ENCODE results near the gene ATAD2B. TPM values are rescaled to one million over a fixed set of nuclear protein-coding genes. Genes with fewer than 3 reads are reported as not detected.

ATAD2B gene
- total and polyA plus RNA-seq, 12 donors, result 3.4 to 26.7 (median 13.8) TPM

GRCh38 chr2:23803965-23804542 is 122.9 kb downstream of the ATAD2B start:
- no peaks in the 10 kb centered on the region for H3K9me3 ChIP-seq (replicated peaks in 1 of 3)
- DNase-seq, result peak in 6 of 7 donors; percentile 24 to 65 (median 32)
- WGBS, 4 donors, result 51 to 58% (median 55%) methylated on average over 5 of the region's 5 CpGs
- peaks cover 0 to 6% of the 10 kb centered on the region in 2 donors for H3K36me3 ChIP-seq (replicated peaks in 1 of 2)
- intact Hi-C loops (cut with DNase I), result no loop called here
- H3K27me3 ChIP-seq, result no peaks in the 10 kb centered on the region
- no peak overlapping the region for H3K4me3 ChIP-seq
- TF ChIP-seq POLR2A (IDR thresholded peaks at IDR 0.05) (no peak), CTCF (IDR thresholded peaks at IDR 0.05) (no peak)
- H3K27ac ChIP-seq, result no peak overlapping the region
- peaks cover 0 to 22% of the 10 kb centered on the region in 2 donors for H3K4me1 ChIP-seq (replicated peaks in 1 of 2)

- no peak for DNase-seq
- no peaks in the 10 kb centered on the region for H3K27me3 ChIP-seq
- H3K4me1 ChIP-seq (replicated peaks in 1 of 2), result peaks cover 0 to 22% of the 10 kb centered on the region in 2 donors
- TF ChIP-seq CTCF (IDR thresholded peaks at IDR 0.05) (no peak), POLR2A (IDR thresholded peaks at IDR 0.05) (no peak)
- intact Hi-C loops (cut with DNase I), result no loop called here
- H3K27ac ChIP-seq, result no peak overlapping the region
- no peaks in the 10 kb centered on the region for H3K36me3 ChIP-seq (replicated peaks in 1 of 2)
- H3K9me3 ChIP-seq (replicated peaks in 1 of 3), result no peaks in the 10 kb centered on the region
- 61 to 79% (median 70%) methylated on average over 5 of the region's 5 CpGs for WGBS, 4 donors
- no peak overlapping the region for H3K4me3 ChIP-seq
Measured at GRCh38 chr2:23803264-23803964, 123.5 kb downstream of the ATAD2B start.

- TF ChIP-seq CTCF (IDR thresholded peaks at IDR 0.05) (no peak), POLR2A (IDR thresholded peaks at IDR 0.05) (no peak)
- Histone ChIP-seq H3K4me3 (no peak overlapping the region), H3K27me3 (no peaks in the 10 kb centered on the region), H3K4me1 (replicated peaks in 1 of 2) (peaks cover 0 to 22% of the 10 kb centered on the region in 2 donors), H3K36me3 (replicated peaks in 1 of 2) (peaks cover 0 to 8% of the 10 kb centered on the region in 2 donors), H3K9me3 (replicated peaks in 1 of 3) (peaks cover 0 to 5% (median 0%) of the 10 kb centered on the region in 3 donors), H3K27ac (no peak overlapping the region)
- intact Hi-C loops (cut with DNase I), result no loop called here
- 48 to 76% (median 60%) methylated on average over 1 of the region's 1 CpG for WGBS, 4 donors
- DNase-seq, result no peak
Measured at GRCh38 chr2:23801396-23801795, 125.5 kb downstream of the ATAD2B start.

GRCh38 chr2:23794234-23794633 is 132.7 kb downstream of the ATAD2B start:
- TF ChIP-seq POLR2A (IDR thresholded peaks at IDR 0.05) (no peak), CTCF (IDR thresholded peaks at IDR 0.05) (no peak)
- 94 to 100% (median 100%) methylated on average over 1 of the region's 1 CpG for WGBS, 4 donors
- DNase-seq, result no peak
- H3K27me3 ChIP-seq, result no peaks in the 10 kb centered on the region
- H3K9me3 ChIP-seq (replicated peaks in 1 of 3), result peaks cover 0 to 9% (median 0%) of the 10 kb centered on the region in 3 donors
- peaks cover 0 to 8% of the 10 kb centered on the region in 2 donors for H3K36me3 ChIP-seq (replicated peaks in 1 of 2)
- no peak overlapping the region for H3K4me3 ChIP-seq
- no peaks in the 10 kb centered on the region for H3K4me1 ChIP-seq (replicated peaks in 1 of 2)
- H3K27ac ChIP-seq, result no peak overlapping the region
- intact Hi-C loops (cut with DNase I), result no loop called here
